Hematopoietic multipotent progenitor cell treated with erythropoietin and hydrocortisone succinate and interleukin-3 and kit ligand, for 6 days (in vitro differentiated cells): ENCODE measurements around the gene MAML2.

Experiments used
- DNase-seq: peaks from one replicate; pipeline ENCODE4 v3.0.0-alpha.2; 2015

MAML2 gene

GRCh38 chr11:96316869-96317268 lies 26.1 kb downstream of the MAML2 start:
- no peak for DNase-seq

GRCh38 chr11:96315476-96315875 lies 27.5 kb downstream of the MAML2 start:
- DNase-seq, result no peak

- DNase-seq, result no peak
These were observed 28.5 kb downstream of the MAML2 start for GRCh38 chr11:96314326-96315020.

- no peak for DNase-seq
These were observed 29.8 kb downstream of the MAML2 start for GRCh38 chr11:96313163-96313562.

GRCh38 chr11:96311120-96311568 lies 31.9 kb downstream of the MAML2 start:
- DNase-seq, result no peak

- no peak for DNase-seq
These were observed 32.8 kb downstream of the MAML2 start for GRCh38 chr11:96310236-96310635.

GRCh38 chr11:96309643-96310017 lies 33.4 kb downstream of the MAML2 start:
- no peak for DNase-seq

- no peak for DNase-seq
These were observed 33.9 kb downstream of the MAML2 start for GRCh38 chr11:96309016-96309642.

- no peak for DNase-seq
These were observed 35.2 kb downstream of the MAML2 start for GRCh38 chr11:96307776-96308140.

- peak; percentile 40 for DNase-seq
These were observed 35.8 kb downstream of the MAML2 start for GRCh38 chr11:96306933-96307775.

GRCh38 chr11:96306600-96306932 lies 36.4 kb downstream of the MAML2 start:
- DNase-seq, result no peak

GRCh38 chr11:96306071-96306470 lies 36.9 kb downstream of the MAML2 start:
- no peak for DNase-seq

- DNase-seq, result no peak
These were observed 39.0 kb downstream of the MAML2 start for GRCh38 chr11:96303980-96304379.

GRCh38 chr11:96303064-96303463 lies 39.9 kb downstream of the MAML2 start:
- DNase-seq, result peak; percentile 31

- no peak for DNase-seq
These were observed 41.2 kb downstream of the MAML2 start for GRCh38 chr11:96301818-96302217.

GRCh38 chr11:96299155-96299888 lies 43.7 kb downstream of the MAML2 start:
- no peak for DNase-seq

- no peak for DNase-seq
These were observed 47.6 kb downstream of the MAML2 start for GRCh38 chr11:96295369-96295768.

GRCh38 chr11:96294289-96294688 lies 48.7 kb downstream of the MAML2 start:
- no peak for DNase-seq

GRCh38 chr11:96293598-96294021 lies 49.4 kb downstream of the MAML2 start:
- peak; percentile 30 for DNase-seq

- no peak for DNase-seq
These were observed 49.9 kb downstream of the MAML2 start for GRCh38 chr11:96293109-96293508.

- no peak for DNase-seq
These were observed 50.5 kb downstream of the MAML2 start for GRCh38 chr11:96292291-96293010.

GRCh38 chr11:96290631-96291030 lies 52.4 kb downstream of the MAML2 start:
- DNase-seq, result no peak

GRCh38 chr11:96290031-96290430 lies 53.0 kb downstream of the MAML2 start:
- no peak for DNase-seq
